GM21390 (cell line): ENCODE results near the gene ARMH4.

ENCODE experiments used
- ATAC-seq: cut with Tn5 transposase; IDR thresholded peaks from one replicate; pipeline ENCODE4 v1.9.1; 2021; ENCODE audit not compliant: unreplicated experiment

ARMH4 gene

GRCh38 chr14:58060077-58060476 is 91.9 kb downstream of the ARMH4 start:
- no peak for ATAC-seq

DNA sequence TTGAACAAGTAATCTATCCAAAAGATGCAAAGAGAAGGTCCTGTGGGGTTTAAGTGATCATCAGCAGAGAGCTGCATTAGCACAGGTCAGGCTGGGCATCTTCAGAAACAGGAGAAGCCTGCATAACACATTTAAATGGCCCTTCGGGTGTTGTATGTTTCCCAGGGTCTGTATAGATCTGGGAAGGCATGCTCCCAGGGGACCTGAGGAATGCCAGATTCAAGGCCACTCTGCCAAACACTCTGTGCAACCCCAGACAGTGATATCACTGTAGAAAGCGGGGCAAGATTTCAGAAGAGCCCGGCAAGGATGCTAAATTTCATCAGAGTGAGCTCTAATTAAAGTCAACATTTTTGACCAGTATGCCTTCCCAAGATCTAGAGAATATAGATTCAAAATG is 92.9 kb downstream of the ARMH4 start:
- ATAC-seq = no peak

GRCh38 chr14:58055497-58056010 is 96.5 kb downstream of the ARMH4 start:
- no peak for ATAC-seq

DNA sequence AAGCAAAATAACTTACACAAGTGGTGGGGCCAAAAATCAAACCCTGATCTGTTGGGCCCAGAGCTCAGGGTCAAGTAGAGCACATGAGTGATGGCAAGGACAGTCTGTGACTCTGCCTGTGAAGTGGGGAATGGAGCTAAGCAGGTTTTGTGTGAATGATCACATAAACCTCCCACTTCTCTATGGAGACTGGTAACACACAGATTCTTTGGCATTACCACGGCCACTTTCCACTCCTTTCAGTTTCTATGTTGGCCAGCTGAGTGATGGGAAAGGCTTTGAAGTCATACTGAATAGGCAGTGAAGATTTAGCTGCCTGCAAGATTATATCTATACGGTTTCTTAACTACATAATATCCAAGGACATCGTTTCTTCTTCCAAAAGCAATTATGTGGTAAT is 97.9 kb downstream of the ARMH4 start:
- no peak for ATAC-seq

GRCh38 chr14:58048219-58048618 is 103.8 kb downstream of the ARMH4 start:
- no peak for ATAC-seq

DNA sequence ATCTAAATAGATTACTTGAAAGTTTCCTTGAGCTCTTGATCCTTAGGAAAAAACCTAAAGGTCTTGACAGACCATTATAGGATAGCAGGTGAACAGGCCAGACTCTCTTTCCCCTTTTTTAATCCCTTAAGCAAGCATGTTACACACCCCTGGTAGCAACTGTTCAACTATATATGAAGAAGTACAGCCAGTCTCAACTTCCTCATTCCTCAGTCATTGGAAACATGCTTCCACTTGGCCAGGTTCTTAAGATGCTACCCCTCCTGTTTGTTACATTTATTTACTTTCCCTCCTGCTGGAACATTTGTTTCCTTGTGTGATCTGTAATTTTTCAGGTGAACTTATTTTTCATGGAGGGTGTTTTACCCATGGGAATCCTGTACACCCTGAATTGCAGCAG is 124.1 kb downstream of the ARMH4 start:
- ATAC-seq = no peak

DNA sequence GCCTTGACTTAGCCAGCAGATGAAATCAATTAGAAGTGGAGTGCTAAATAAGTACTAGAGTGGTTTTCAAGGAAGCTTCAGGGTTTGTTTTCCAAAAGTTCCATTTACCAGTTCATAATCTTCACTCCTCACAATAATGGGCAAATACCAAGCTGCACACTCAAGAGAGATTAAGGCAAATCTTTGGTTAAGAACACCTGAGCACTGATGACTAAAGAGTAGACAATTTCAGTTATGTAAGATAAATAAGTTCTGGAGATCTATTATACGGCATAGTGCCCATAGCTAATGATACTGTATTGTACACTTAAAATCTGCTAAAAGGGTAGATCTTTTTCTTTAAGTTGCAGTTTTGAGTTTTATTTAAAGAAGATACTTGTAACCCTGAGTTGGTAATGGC is 125.0 kb downstream of the ARMH4 start:
- no peak for ATAC-seq

DNA sequence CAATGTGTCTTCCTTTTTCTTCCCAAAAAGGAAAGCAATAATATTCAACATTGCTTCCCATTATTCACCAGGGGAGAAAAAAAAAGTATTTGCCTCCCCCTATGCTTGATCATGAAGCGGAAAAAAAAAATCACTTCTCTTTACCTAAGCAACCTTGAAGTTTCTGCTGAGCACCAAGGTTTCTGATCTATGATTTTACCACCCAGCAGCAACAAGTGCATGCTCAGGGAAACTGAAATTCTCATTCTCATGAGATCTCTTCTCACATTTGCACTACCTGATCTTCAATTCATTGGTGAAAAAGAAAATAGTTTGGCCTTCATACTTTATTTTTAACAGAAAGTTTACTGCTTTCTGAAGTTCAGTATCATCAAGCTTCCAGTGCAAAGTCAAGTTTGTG is 125.8 kb downstream of the ARMH4 start:
- no peak for ATAC-seq

DNA sequence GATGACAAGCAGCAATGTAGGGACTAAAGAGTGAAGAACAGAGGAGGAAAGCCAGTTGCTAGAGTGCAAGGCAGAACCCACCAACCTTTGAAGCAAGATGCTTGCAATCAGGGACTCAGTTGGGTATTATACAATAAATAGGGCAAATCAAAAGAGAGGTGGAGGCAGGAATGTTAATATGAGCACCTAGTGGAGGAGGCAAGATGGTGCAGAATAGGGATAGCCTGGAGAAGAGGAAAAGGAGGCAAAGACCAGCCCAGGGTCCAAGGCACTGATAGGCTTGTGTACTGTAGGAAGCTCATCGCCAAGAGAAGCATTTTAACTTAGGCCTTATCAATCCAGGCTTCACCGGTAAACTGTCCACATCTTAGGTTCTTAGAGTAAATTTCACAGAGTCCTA is 137.2 kb downstream of the ARMH4 start:
- ATAC-seq = no peak

GRCh38 chr14:58002618-58003017 is 149.4 kb downstream of the ARMH4 start:
- ATAC-seq = no peak

DNA sequence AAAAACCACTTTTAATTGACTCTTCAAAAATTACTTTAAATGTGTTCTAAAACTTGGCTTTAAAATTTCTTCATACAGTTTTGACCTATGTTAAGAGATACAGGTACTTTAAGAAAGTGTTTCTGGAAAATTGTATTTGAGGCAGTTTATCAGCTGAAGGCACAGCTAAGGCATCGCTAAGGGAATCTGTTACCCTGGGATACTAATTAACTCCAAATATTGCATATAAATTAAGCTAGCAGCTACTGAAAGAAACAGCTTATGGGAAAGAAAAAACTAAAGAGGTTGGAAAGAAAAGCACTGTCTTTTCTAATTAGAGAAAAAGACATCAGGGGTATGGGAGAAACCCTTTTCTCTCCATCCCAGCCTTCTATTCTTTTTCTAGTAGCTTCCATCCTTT is 152.0 kb downstream of the ARMH4 start:
- ATAC-seq = no peak

DNA sequence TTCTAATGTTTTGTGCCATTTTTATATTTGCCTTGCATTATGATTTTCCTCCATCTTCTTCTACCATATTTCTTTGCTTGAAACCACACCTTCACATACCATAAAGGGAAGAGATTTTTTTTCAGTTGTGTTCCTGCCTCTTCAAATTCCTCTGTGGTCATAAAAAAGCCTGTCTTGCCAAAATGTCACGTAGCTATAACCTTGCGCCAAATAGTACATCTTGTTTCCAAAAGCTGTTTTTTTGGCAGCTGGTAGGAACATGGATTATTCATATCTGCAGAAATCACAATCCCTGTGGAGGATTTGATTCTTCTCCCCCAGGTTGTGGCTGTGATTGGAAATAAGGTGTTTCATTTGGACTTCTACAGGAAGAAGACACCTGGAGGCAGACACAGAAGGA is 152.5 kb downstream of the ARMH4 start:
- ATAC-seq = no peak

GRCh38 chr14:57998766-57999165 is 153.2 kb downstream of the ARMH4 start:
- no peak for ATAC-seq

DNA sequence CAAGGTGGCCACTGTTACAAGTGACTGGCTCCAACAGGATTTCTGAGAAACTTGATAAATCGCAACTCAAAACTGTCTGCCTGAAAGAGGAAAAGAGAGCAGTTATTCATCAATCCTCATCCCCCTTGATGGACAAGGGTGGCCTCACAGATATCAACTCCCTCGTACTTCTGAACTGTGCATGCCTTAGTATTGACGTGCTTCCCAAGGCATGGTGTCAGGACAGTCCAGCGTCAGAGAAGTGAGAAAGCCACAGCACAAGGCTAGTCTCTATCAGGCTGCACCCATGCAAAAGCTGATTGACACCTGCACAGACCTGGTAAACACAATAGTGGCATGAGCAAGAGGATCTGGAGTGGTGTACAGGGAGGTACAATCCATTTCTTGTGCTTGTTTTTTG is 160.7 kb downstream of the ARMH4 start:
- ATAC-seq = no peak

GRCh38 chr14:57988445-57988844 is 163.6 kb downstream of the ARMH4 start:
- ATAC-seq = no peak

DNA sequence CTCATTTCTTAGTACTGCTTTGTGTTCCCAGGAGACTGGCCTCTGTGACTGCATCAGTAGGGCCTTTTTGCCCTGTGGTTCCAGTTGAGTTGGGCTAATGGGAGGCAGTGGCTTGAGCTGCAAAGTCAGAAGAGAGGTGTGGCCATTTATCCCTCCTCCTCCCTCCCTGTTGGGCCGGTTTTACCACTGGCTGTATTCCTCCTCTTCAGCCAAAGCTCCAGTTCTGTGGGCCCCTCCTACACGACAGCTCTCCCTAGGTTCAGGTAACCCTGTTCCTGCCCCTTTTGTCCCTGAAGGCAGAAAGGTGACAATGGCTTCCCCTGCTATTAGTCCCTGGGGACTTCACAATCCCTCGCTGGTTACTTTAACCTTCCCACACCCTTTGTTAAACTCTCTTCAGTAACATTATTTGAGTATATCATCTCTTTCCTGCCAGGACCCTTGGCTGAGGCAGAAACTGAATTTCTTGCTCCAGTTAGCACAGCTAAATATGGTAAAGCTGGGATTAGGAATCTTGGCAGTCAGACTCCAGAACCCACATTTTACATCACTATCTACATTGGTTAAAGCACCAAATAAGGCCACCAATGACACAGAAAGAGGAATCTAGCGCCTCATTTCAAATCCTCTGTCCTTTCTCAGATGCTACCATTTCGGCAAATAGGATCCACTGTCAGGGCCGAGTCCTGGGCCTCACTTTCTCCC is 164.3 kb downstream of the ARMH4 start:
- no peak for ATAC-seq

- no peak for ATAC-seq
Observed at GRCh38 chr14:57987051-57987450, 165.0 kb downstream of the ARMH4 start.

GRCh38 chr14:57982804-57983634 is 169.0 kb downstream of the ARMH4 start:
- no peak for ATAC-seq

DNA sequence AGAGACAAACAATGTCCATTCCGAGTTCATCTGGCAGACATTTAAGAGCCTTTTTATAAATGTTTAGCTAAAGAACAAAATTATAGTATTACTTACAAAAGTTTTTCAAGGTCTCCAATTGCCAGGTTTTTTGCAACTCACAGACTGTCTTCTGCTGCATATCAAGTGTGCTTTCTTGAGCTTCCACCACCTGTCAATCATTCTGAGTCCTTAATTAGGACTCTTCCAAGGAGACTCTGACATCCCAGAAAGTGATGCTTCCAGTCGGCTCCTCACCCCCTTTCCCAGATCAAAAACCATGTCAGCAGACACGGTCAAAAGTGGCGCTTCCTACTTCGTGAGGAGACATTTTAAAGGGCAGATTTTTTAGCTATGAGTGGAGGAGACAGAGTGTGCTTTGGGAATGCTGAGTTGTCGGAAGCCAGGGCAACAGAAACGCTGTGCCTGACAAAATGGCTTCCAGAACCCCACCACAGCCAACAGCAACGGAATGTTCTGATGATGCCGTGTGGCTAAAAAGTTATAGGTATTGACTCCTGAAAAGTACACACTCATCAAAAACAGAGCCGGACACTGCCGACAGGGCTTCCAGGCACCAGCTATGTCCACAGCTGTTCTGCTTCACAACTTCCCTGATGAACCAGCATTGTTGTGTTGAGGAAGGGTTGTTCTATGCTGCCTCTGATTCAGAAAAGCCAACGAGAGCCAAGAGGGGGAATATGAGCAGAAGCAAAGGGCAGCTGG is 170.0 kb downstream of the ARMH4 start:
- no peak for ATAC-seq

DNA sequence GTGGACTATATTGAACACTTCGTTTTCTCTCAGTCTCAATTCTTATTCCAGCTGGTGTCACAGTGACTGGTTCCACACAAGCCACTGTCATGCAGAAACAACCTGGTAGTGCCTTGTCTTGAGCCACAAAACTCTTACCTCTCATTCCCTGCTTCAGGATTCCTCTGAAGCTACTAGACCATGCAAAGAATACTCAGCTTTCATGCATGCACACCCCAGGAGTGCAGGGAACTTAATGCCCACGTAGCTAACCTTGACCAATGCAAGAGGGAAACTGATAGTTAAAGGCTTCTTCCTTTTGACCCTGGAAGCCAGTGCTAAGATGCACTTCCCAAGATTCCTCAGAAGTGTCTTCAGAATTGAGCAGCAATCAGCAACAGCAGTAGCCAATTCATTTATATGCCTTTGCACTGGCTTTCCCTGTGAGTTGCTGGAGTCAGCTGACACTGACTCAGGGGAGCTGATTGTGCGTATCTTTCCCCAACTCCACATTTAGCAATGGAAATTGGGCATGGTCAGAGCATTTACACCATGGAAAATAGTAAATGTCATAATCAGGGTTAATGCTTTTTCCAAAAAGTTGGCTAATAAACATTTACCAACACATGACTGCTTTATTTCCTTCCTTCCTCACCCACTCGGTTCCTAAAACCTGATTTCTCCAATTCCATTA is 172.5 kb downstream of the ARMH4 start:
- ATAC-seq = no peak

- no peak for ATAC-seq
Observed at GRCh38 chr14:57976701-57977100, 175.3 kb downstream of the ARMH4 start.
